A549 (cell line): ENCODE measurements around the gene SLC17A3.

Experiments used
- CEBPB ChIP-seq, 2 experiments: fragments of >200 bp in 1 of 2; sonication (Bioruptor Twin) in 1 of 2; formaldehyde crosslinking in 1 of 2; IDR thresholded peaks; 2 replicates each; pipeline ENCODE4 v1.6.1; 2012 to 2016
- CHD4 ChIP-seq: fragments of 200-600 bp; sonication (generic); IDR thresholded peaks from 2 replicates; pipeline ENCODE4 v1.6.1; 2016; ENCODE audit warnings: antibody characterized with exemption, mild to moderate bottlenecking, borderline replicate concordance
- CTCF ChIP-seq: fragments of >200 bp; sonication (Bioruptor Twin); formaldehyde crosslinking; IDR thresholded peaks from 3 replicates; pipeline ENCODE4 v1.5.1; 2016
- E2F6 ChIP-seq: IDR thresholded peaks from 2 replicates; pipeline ENCODE4 v1.6.1; 2012; ENCODE audit warnings: low read depth, borderline replicate concordance
- EP300 ChIP-seq, 2 experiments: fragments of >200 bp; sonication (Bioruptor Twin); formaldehyde crosslinking; IDR thresholded peaks; 2 replicates in 1 of 2; 3 replicates in 1 of 2; pipeline ENCODE4 v1.6.1; 2016 to 2017
- FOSL2 ChIP-seq, 2 experiments: fragments of 450-650 bp in 1 of 2; fragments of >200 bp in 1 of 2; sonication (Bioruptor Twin) in 1 of 2; formaldehyde crosslinking; IDR thresholded peaks; 2 replicates each; pipeline versions ENCODE4 v1.5.0 to v1.6.1; 2016 to 2020; ENCODE audit warnings: mild to moderate bottlenecking in 1 of 2, moderate library complexity in 1 of 2
- HOXA7 ChIP-seq: fragments of 250-450 bp; sonication (Bioruptor Pico); IDR thresholded peaks from 2 replicates; pipeline ENCODE4 v1.5.0; 2020; ENCODE audit warnings: mild to moderate bottlenecking, moderate library complexity
- JUN ChIP-seq, 2 experiments: fragments of >200 bp; sonication (Bioruptor Twin); formaldehyde crosslinking; IDR thresholded peaks; 2 replicates in 1 of 2; 3 replicates in 1 of 2; pipeline ENCODE4 v1.6.1; 2016 to 2017
- PHF8 ChIP-seq: fragments of 200-600 bp; sonication (generic); IDR thresholded peaks from 2 replicates; pipeline ENCODE4 v1.6.1; 2016; ENCODE audit warnings: low read depth, mild to moderate bottlenecking, antibody characterized with exemption, moderate library complexity, borderline replicate concordance
- POLR2A ChIP-seq: IDR thresholded peaks from 2 replicates; pipeline ENCODE4 v1.6.1; 2012; ENCODE audit warnings: mild to moderate bottlenecking, low read length
- RARB ChIP-seq: fragments of 250-450 bp; sonication (Bioruptor Pico); IDR thresholded peaks from 2 replicates; pipeline ENCODE4 v1.8.0; 2021; ENCODE audit warnings: mild to moderate bottlenecking, moderate library complexity
- USF2 ChIP-seq: fragments of 450-650 bp; IDR thresholded peaks from 2 replicates; pipeline ENCODE4 v1.6.1; 2014; ENCODE audit warnings: antibody characterized with exemption

GRCh38 chr6:25916789-25917490, 42.9 kb upstream of the SLC17A3 start:
- TF ChIP-seq CEBPB (IDR thresholded peaks at IDR 0.05): no peak
- no peak for TF ChIP-seq EP300 (IDR thresholded peaks at IDR 0.05)
- TF ChIP-seq CTCF: no peak
- TF ChIP-seq E2F6: no peak
- no peak for TF ChIP-seq HOXA7
- TF ChIP-seq POLR2A: no peak
- TF ChIP-seq USF2: no peak
- no peak for TF ChIP-seq CHD4
- TF ChIP-seq FOSL2 (IDR thresholded peaks at IDR 0.05): no peak
- TF ChIP-seq FOSL2 (CRISPR knock-in tag; IDR thresholded peaks at IDR 0.05): no peak
- TF ChIP-seq JUN (IDR thresholded peaks at IDR 0.05): no peak
- TF ChIP-seq RARB (CRISPR knock-in tag): no peak
- TF ChIP-seq PHF8: no peak
